ENCODE data around the gene SGCD. TPM values are rescaled to one million over a fixed set of nuclear protein-coding genes. Genes with fewer than 3 reads are reported as not detected.

Gene SGCD
- total RNA-seq, 2 experiments from 2014 or later, result not detected

DNA sequence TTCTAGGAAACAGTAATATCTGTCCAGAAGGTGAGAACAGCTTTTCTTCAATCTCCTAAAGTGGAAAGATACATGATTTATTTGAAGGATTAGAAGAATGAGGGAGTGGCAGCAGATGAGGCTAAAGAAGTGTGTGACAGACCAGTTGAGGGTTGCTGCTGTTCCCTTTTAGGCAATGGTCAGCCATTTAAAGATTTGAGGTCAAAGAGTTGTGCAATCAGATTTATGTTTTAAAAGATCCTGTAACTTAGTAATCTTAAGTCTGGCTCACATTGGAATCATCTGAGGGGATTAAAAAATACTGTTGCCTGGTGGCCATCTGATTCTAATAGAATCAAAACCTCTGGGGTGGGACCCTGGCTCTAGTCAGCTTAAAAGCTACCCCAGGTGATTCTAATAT, 4.3 kb upstream of the SGCD start:
- POLR2A ChIA-PET, result interaction anchor here (0.9 to 2.0 kb wide), 2 partner anchors 10 to 21 kb away, joined by 4 read pairs; no protein-coding TSS in a partner anchor
- DNase-seq (ENCODE audit: low spot score), result no peak
- BruUV-seq (replicated peaks), result no TSS peak
- 0 out of 2 replicates have a peak, but pooled peaks cover 4% of the 10 kb centered on the region for H3K9me3 ChIP-seq (ENCODE audit: low read length)
- no peak overlapping the region for H3K27ac ChIP-seq (ENCODE audit: low read depth, low read length, poor library complexity, severe bottlenecking)
- H3K36me3 ChIP-seq (ENCODE audit: insufficient read depth, low read length), result no peaks in the 10 kb centered on the region
- no peak overlapping the region for H3K4me2 ChIP-seq (ENCODE audit: low read length)
- no peak overlapping the region for H2AFZ ChIP-seq (ENCODE audit: low read length)
- H3K4me1 ChIP-seq (ENCODE audit: insufficient read depth, low read length, poor library complexity, severe bottlenecking), result no peaks in the 10 kb centered on the region
- intact Hi-C loops (cut with micrococcal nuclease; ENCODE audit: unreplicated experiment), result no loop called here
- H3K9me2 ChIP-seq (ENCODE audit: insufficient read depth, low read length), result no peaks in the 10 kb centered on the region
- TF ChIP-seq, protein P1, sequence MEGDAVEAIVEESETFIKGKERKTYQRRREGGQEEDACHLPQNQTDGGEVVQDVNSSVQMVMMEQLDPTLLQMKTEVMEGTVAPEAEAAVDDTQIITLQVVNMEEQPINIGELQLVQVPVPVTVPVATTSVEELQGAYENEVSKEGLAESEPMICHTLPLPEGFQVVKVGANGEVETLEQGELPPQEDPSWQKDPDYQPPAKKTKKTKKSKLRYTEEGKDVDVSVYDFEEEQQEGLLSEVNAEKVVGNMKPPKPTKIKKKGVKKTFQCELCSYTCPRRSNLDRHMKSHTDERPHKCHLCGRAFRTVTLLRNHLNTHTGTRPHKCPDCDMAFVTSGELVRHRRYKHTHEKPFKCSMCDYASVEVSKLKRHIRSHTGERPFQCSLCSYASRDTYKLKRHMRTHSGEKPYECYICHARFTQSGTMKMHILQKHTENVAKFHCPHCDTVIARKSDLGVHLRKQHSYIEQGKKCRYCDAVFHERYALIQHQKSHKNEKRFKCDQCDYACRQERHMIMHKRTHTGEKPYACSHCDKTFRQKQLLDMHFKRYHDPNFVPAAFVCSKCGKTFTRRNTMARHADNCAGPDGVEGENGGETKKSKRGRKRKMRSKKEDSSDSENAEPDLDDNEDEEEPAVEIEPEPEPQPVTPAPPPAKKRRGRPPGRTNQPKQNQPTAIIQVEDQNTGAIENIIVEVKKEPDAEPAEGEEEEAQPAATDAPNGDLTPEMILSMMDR (conservative IDR thresholded peaks at IDR 0.05; ENCODE audit: low read length), result no peak
- TF ChIP-seq EZH2phosphoT487 (IDR thresholded peaks at IDR 0.05; ENCODE audit: borderline replicate concordance, low read depth, low read length), result no peak
- no peak overlapping the region for H3K4me3 ChIP-seq (ENCODE audit: low read depth, low read length, poor library complexity, severe bottlenecking)
- H3K79me2 ChIP-seq (ENCODE audit: insufficient read depth, low read depth, low read length), result no peaks in the 10 kb centered on the region
- CTCF ChIA-PET (ENCODE audit: unreplicated experiment), result no interaction called here
- H4K20me1 ChIP-seq (ENCODE audit: insufficient read depth, low read length), result no peaks in the 10 kb centered on the region

DNA sequence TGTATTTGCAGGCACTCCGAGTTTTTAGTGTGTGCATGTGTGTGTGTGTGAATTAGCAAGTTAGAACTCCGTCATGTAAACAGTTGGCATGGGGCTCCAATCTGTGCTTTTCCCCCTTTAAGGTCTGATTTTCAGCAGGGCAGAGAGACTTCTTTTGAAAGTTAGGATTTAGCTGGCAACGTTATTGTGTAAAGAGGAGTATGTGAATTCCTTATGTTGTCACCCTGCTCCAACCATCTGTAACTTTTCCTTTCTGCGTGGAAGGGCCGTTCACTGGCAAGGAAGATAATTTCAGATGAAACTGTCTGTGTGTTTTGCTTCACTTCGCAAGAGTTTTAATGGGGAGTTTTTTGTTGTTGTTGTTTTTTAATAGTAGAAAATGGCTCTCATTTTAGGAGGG, 332 bp downstream of the SGCD start:
- no peak for DNase-seq (ENCODE audit: low spot score)
- Histone ChIP-seq H2AFZ (ENCODE audit: low read length) (no peak overlapping the region), H3K4me2 (ENCODE audit: low read length) (no peak overlapping the region), H3K79me2 (ENCODE audit: insufficient read depth, low read depth, low read length) (no peaks in the 10 kb centered on the region), H3K9me3 (ENCODE audit: low read length) (0 out of 2 replicates have a peak, but pooled peaks cover 4% of the 10 kb centered on the region), H3K9me2 (ENCODE audit: insufficient read depth, low read length) (no peaks in the 10 kb centered on the region), H4K20me1 (ENCODE audit: insufficient read depth, low read length) (no peaks in the 10 kb centered on the region), H3K4me1 (ENCODE audit: insufficient read depth, low read length, poor library complexity, severe bottlenecking) (no peaks in the 10 kb centered on the region), H3K4me3 (ENCODE audit: low read depth, low read length, poor library complexity, severe bottlenecking) (no peak overlapping the region), H3K27ac (ENCODE audit: low read depth, low read length, poor library complexity, severe bottlenecking) (no peak overlapping the region), H3K36me3 (ENCODE audit: insufficient read depth, low read length) (no peaks in the 10 kb centered on the region)
- POLR2A ChIA-PET, result no interaction called here
- CTCF ChIA-PET (ENCODE audit: unreplicated experiment), result no interaction called here
- intact Hi-C loops (cut with micrococcal nuclease; ENCODE audit: unreplicated experiment), result no loop called here
- no peak for TF ChIP-seq EZH2phosphoT487 (IDR thresholded peaks at IDR 0.05; ENCODE audit: borderline replicate concordance, low read depth, low read length)
- TF ChIP-seq, protein P1 (conservative IDR thresholded peaks at IDR 0.05; ENCODE audit: low read length), result no peak
- no TSS peak for BruUV-seq (replicated peaks)

DNA sequence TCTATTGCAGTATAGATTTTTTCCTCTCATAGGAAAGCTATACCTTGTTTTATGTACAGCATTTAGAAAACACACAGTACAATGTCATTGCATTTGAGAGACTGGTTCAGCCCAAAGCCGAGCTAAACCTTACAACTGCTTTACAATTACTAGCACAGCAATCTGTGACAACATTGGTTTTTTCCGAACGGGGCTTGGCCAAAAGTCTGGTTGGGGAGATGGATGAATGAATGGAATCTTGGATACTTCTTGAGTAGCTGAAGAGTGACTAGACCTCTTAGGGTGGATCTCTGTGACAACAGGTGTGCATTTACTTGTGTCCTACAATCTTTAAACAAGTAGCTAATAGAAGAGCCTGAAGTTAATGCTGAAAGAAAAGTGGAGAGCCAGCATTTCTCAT, 1.2 kb downstream of the SGCD start:
- H3K4me2 ChIP-seq (ENCODE audit: low read length), result no peak overlapping the region
- H3K9me3 ChIP-seq (ENCODE audit: low read length), result 0 out of 2 replicates have a peak, but pooled peaks cover 4% of the 10 kb centered on the region
- intact Hi-C loops (cut with micrococcal nuclease; ENCODE audit: unreplicated experiment), result no loop called here
- no peaks in the 10 kb centered on the region for H4K20me1 ChIP-seq (ENCODE audit: insufficient read depth, low read length)
- TF ChIP-seq, protein P1 (conservative IDR thresholded peaks at IDR 0.05; ENCODE audit: low read length), result no peak
- TF ChIP-seq EZH2phosphoT487 (IDR thresholded peaks at IDR 0.05; ENCODE audit: borderline replicate concordance, low read depth, low read length), result no peak
- H2AFZ ChIP-seq (ENCODE audit: low read length), result no peak overlapping the region
- POLR2A ChIA-PET, result interaction anchor here (0.6 kb wide), 1 partner anchor 1424 kb away, joined by 5 read pairs; no protein-coding TSS in a partner anchor
- H3K79me2 ChIP-seq (ENCODE audit: insufficient read depth, low read depth, low read length), result no peaks in the 10 kb centered on the region
- CTCF ChIA-PET (ENCODE audit: unreplicated experiment), result no interaction called here
- H3K36me3 ChIP-seq (ENCODE audit: insufficient read depth, low read length), result no peaks in the 10 kb centered on the region
- H3K9me2 ChIP-seq (ENCODE audit: insufficient read depth, low read length), result no peaks in the 10 kb centered on the region
- H3K27ac ChIP-seq (ENCODE audit: low read depth, low read length, poor library complexity, severe bottlenecking), result no peak overlapping the region
- no TSS peak for BruUV-seq (replicated peaks)
- DNase-seq (ENCODE audit: low spot score), result no peak
- H3K4me1 ChIP-seq (ENCODE audit: insufficient read depth, low read length, poor library complexity, severe bottlenecking), result no peaks in the 10 kb centered on the region
- H3K4me3 ChIP-seq (ENCODE audit: low read depth, low read length, poor library complexity, severe bottlenecking), result no peak overlapping the region

Measured in OCI-LY7 (cell line).